ENCODE measurements around the gene MBD6. TPM values are rescaled to one million over a fixed set of nuclear protein-coding genes. Genes with fewer than 3 reads are reported as not detected.

The MBD6 gene
- total RNA-seq, 2 donors from 2014 or later, result 78.8 to 83.1 TPM

GRCh38 chr12:57539134-57539768 lies 16.6 kb downstream of the MBD6 start:
- no peak overlapping the region for H3K4me3 Mint-ChIP-seq
- peaks cover 77% of the 10 kb centered on the region for H3K36me3 Mint-ChIP-seq (ENCODE audit: low read depth)
- H3K4me1 Mint-ChIP-seq, result peaks cover 9% of the 10 kb centered on the region
- H3K9me3 Mint-ChIP-seq, result no peaks in the 10 kb centered on the region
- peak overlapping the region; percentile 47 for H3K27ac Mint-ChIP-seq
- no peak for ATAC-seq (replicated peaks)
- no peaks in the 10 kb centered on the region for H3K27me3 Mint-ChIP-seq

DNA sequence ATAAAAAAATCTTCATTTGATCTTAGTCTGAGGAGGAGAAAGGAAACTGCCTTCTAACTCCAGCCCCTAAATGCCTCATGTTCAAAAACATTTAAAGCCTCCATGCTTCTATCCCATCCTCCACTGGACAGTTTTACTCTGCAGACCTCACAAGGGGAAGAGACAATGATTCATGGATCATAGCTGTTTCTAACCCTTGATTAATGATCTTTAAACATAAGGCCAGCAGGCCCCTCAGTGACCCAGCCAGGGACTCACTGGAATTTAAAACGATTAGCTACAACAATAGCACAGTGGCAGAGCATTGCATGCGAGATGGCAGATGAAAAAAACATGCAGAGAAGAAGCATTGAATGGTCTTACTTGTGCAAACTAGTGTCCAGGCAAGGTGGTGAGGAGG lies 18.4 kb downstream of the MBD6 start:
- H3K36me3 Mint-ChIP-seq (ENCODE audit: low read depth), result peaks cover 74% of the 10 kb centered on the region
- ATAC-seq (replicated peaks), result no peak
- no peaks in the 10 kb centered on the region for H3K27me3 Mint-ChIP-seq
- H3K4me3 Mint-ChIP-seq, result no peak overlapping the region
- peaks cover 21% of the 10 kb centered on the region for H3K4me1 Mint-ChIP-seq
- H3K9me3 Mint-ChIP-seq, result no peaks in the 10 kb centered on the region
- H3K27ac Mint-ChIP-seq, result no peak overlapping the region

DNA sequence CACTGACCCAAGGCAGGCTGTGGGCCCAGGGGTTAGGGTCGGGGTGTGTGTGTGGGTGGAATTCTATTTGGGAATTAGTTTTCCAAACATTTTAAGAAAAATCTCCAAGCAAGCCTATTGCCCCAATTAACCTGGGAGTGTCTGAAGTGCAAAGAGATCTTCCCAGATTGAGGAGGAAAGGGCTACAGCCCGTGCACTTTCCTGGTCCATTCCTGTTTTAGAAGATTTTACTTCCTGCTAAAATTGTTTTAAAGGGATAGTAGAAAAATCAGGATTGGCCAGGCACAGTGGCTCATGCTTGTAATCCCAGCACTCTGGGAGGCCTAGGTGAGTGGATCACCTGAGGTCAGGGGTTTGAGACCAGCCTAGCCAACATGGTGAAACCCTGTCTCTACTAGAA lies 19.1 kb downstream of the MBD6 start:
- Mint-ChIP-seq H3K4me1 (peaks cover 24% of the 10 kb centered on the region), H3K9me3 (no peaks in the 10 kb centered on the region), H3K27me3 (no peaks in the 10 kb centered on the region), H3K36me3 (ENCODE audit: low read depth) (peaks cover 76% of the 10 kb centered on the region), H3K27ac (no peak overlapping the region), H3K4me3 (no peak overlapping the region)
- no peak for ATAC-seq (replicated peaks)

GRCh38 chr12:57543581-57543980 lies 21.0 kb downstream of the MBD6 start:
- ATAC-seq (replicated peaks), result no peak
- Mint-ChIP-seq H3K4me3 (no peak overlapping the region), H3K9me3 (no peaks in the 10 kb centered on the region), H3K4me1 (peaks cover 24% of the 10 kb centered on the region), H3K27ac (peak overlapping the region; percentile 32), H3K27me3 (no peaks in the 10 kb centered on the region), H3K36me3 (ENCODE audit: low read depth) (peaks cover 58% of the 10 kb centered on the region)

GRCh38 chr12:57545809-57546437 lies 23.3 kb downstream of the MBD6 start:
- Mint-ChIP-seq H3K9me3 (no peaks in the 10 kb centered on the region), H3K27ac (peak overlapping the region; percentile 97), H3K36me3 (ENCODE audit: low read depth) (peaks cover 37% of the 10 kb centered on the region), H3K4me1 (peaks cover 29% of the 10 kb centered on the region), H3K27me3 (peaks cover 3% of the 10 kb centered on the region), H3K4me3 (peak overlapping the region; percentile 91)
- peak; percentile 7 for ATAC-seq (replicated peaks)

DNA sequence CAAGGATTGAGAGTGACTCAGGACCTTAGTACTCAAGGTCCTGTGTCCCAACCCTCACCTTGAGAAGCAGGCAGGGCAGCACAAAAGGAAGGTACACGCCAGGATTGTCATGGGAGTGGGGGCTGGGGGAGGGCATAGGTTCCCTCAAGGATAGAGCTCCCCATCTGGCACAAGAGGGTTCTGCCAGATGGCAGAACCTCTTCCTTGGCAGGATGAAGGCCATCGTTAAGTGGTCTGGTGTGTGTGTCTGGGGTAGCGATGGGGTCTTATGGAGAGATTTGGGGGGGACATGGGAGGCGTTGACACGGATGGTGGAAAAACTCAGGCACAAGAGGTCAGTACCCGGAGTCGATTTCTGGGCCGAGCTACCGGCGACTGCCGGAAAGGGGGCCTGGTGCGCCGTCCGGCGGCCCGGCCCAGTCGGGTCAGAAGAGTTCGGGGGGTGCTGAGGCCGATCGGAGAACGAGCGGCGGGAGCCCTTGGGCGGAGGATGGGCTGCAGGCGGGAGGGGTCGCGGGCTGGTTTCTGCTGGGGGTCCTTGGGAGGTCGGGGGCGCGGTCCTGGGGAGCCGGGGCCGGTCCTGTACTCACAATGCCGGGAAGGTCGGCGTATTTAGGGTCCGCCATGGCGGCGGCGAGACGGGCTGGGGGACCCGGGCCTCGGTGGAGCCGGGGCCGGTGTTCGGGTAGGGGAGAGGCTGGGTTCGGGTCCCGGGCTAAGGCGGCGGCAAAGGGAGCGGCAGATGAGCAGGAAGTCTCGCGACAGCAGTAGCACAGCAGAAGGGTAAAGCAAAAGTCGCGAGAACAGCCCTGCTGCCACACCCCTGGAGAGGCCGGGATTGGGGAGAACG lies 24.0 kb downstream of the MBD6 start, which contains the start of gene DCTN2:
Gene DCTN2 (minus strand): TSS at position 755 of the 850 bp plus-strand sequence. CDS start 129 bp downstream, at position 626.
- H3K27me3 Mint-ChIP-seq, result peaks cover 3% of the 10 kb centered on the region
- peaks cover 26% of the 10 kb centered on the region for H3K4me1 Mint-ChIP-seq

GRCh38 chr12:57547288-57548012 lies 24.8 kb downstream of the MBD6 start:
- no peak for ATAC-seq (replicated peaks)
- H3K27ac Mint-ChIP-seq, result peak overlapping the region; percentile 97
- H3K27me3 Mint-ChIP-seq, result peaks cover 3% of the 10 kb centered on the region
- H3K4me1 Mint-ChIP-seq, result peaks cover 26% of the 10 kb centered on the region
- H3K36me3 Mint-ChIP-seq (ENCODE audit: low read depth), result peaks cover 26% of the 10 kb centered on the region
- peak overlapping the region; percentile 91 for H3K4me3 Mint-ChIP-seq
- no peaks in the 10 kb centered on the region for H3K9me3 Mint-ChIP-seq

More for the DNA sequence above, 24.0 kb downstream of the MBD6 start, which contains the start of gene DCTN2:
- H3K36me3 Mint-ChIP-seq (ENCODE audit: low read depth), result peaks cover 31% of the 10 kb centered on the region
- peak within 1 kb of the TSS; percentile 97 for H3K27ac Mint-ChIP-seq
- H3K9me3 Mint-ChIP-seq, result no peaks in the 10 kb centered on the region
- peak within 1 kb of the TSS; percentile 91 for H3K4me3 Mint-ChIP-seq
- peak; percentile 99 for ATAC-seq (replicated peaks)

DNA sequence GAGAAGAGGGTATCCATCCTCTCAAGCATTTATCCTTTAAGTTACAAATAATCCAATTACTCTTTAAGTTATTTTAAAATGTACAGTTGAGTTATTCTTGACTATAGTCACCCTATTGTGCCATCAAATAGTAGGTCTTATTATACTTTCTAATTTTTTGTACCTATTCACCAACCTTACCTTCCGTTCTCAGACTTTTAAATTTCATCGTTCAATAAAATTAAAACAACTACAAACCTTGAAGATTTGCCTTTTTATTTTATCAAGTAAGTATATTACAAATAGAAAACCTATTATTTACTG lies 25.3 kb downstream of the MBD6 start:
- ATAC-seq (replicated peaks), result no peak
- H3K27ac Mint-ChIP-seq, result peak overlapping the region; percentile 97
- H3K4me1 Mint-ChIP-seq, result peaks cover 26% of the 10 kb centered on the region
- H3K27me3 Mint-ChIP-seq, result peaks cover 3% of the 10 kb centered on the region
- peak overlapping the region; percentile 91 for H3K4me3 Mint-ChIP-seq
- H3K9me3 Mint-ChIP-seq, result no peaks in the 10 kb centered on the region
- H3K36me3 Mint-ChIP-seq (ENCODE audit: low read depth), result peaks cover 21% of the 10 kb centered on the region

DNA sequence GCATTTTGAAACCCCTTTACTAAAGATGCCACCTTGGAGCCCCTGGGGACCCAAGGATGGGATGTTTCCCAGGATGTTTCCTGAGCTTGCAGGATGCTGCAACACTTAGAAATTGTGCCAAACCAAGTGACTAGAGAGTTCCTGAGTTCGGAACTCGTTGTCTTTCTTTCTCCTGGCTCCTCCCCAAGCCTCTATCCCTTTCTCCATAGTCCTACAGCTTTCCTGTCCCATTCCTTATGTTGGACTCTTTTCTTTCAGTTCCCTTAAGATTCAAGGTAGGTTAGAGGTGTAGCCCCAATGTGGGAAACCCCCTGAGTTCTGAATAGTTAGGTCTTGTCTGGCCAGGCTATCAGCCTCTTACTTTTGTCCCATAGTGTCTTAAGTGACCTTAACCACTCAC lies 25.9 kb downstream of the MBD6 start:
- no peak for ATAC-seq (replicated peaks)
- peaks cover 26% of the 10 kb centered on the region for H3K4me1 Mint-ChIP-seq
- H3K9me3 Mint-ChIP-seq, result no peaks in the 10 kb centered on the region
- H3K36me3 Mint-ChIP-seq (ENCODE audit: low read depth), result peaks cover 20% of the 10 kb centered on the region
- no peak overlapping the region for H3K27ac Mint-ChIP-seq
- peak overlapping the region; percentile 72 for H3K4me3 Mint-ChIP-seq
- H3K27me3 Mint-ChIP-seq, result peaks cover 3% of the 10 kb centered on the region

DNA sequence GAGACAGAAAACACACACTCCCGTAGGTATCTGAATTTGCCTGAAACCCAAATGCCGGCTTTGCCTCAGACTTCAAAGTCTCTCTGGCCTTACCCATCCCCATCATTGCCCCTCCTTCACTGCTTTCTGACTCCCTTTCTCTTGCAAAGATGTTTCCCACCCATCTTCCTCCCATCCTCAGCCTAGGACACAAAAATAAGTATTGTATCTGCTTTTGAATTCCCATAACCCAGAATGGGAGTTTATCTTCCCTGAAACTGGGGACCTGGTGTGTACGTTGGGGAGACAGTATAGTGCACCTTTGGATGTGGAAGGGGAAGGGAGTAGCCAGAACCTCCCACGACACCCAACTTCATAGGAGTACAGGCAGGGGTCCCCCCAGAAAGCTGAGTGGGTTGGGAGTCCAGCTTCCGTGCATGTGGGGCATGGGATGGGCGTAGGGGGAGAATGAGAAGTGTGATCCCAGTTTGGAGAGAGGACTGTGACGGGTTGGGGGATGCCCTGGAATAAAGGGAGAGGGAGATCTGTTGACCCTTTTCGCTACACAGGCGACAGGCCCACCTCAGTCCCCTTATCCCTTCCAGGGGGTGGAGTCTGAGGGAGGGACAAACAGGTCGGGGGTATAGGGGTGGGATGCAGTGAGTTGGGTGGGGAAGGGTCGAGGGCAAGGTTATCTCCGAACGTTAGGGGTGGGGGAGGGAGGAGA lies 26.7 kb downstream of the MBD6 start:
- Mint-ChIP-seq H3K27me3 (peaks cover 3% of the 10 kb centered on the region), H3K4me1 (peaks cover 26% of the 10 kb centered on the region), H3K36me3 (ENCODE audit: low read depth) (peaks cover 20% of the 10 kb centered on the region), H3K9me3 (no peaks in the 10 kb centered on the region), H3K4me3 (peak overlapping the region; percentile 72), H3K27ac (peak overlapping the region; percentile 49)
- peak; percentile 2 for ATAC-seq (replicated peaks)

GRCh38 chr12:57549909-57550640 lies 27.5 kb downstream of the MBD6 start, which contains the start of gene KIF5A:
Gene KIF5A, plus strand, starts transcription at chr12:57550044. Its CDS starts 228 bp downstream, at chr12:57550272.
- peaks cover 23% of the 10 kb centered on the region for H3K4me1 Mint-ChIP-seq
- peak within 1 kb of the TSS; percentile 72 for H3K4me3 Mint-ChIP-seq
- peaks cover 14% of the 10 kb centered on the region for H3K36me3 Mint-ChIP-seq (ENCODE audit: low read depth)
- no peaks in the 10 kb centered on the region for H3K9me3 Mint-ChIP-seq
- peak within 1 kb of the TSS; percentile 49 for H3K27ac Mint-ChIP-seq
- peaks cover 3% of the 10 kb centered on the region for H3K27me3 Mint-ChIP-seq
- ATAC-seq (replicated peaks), result peak; percentile 55

DNA sequence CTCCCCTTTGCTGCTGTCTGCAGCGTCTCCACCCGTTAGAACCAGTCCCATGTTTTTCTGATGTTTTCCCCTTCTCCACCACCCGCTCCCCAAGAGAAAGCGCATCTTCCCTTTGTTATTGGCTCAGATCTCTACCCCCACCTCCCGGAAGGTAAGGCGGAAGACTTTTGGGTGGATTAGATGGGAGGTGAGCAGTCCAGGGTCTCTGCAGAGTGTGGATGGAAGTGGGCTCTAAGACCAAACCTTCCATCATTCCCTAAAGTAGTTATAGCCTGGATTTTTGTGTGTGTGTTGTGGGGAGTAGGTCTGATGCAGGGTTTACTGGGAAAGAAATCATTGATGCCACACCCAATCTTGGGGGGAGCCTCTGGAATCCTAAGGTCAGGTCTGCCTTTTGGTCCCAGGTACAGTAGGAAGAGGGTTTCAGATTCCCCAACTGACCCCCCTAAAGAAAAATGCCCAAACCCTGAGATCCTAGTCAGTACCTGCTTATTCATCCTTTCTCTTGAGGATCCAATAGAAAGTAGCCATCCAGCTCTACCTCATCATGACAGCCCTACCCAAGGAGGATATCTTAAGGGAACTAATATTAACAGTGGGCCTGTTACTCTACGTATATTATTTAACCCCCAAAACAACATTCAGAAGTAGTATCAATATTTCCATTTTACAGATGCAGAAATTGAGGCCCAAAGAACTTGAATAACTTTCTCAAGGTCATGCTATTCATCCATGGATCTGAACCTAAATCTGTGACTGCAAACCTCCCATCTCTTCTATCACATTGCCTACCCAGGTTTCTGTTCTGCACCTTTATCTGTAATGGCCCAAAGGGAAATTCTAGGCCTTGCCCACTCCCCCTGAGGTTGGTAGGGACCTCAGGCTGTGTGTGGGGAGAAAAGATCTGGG lies 28.3 kb downstream of the MBD6 start:
- Mint-ChIP-seq H3K9me3 (no peaks in the 10 kb centered on the region), H3K27me3 (peaks cover 3% of the 10 kb centered on the region), H3K27ac (no peak overlapping the region), H3K4me3 (peak overlapping the region; percentile 72), H3K36me3 (ENCODE audit: low read depth) (peaks cover 6% of the 10 kb centered on the region), H3K4me1 (peaks cover 15% of the 10 kb centered on the region)
- ATAC-seq (replicated peaks), result no peak
